HEK293 (cell line): ENCODE data around the gene POLD3.
"Not testable (repeated sequence)": the region's sequence is repeated elsewhere in the genome, so short reads cannot be mapped to it uniquely, and the experiment has no call there.

ENCODE experiments used
- CTCF ChIA-PET: fragments of 350-600 bp; formaldehyde crosslinking; extraction: SDS; loops from one replicate; lab custom pipeline; 2021; ENCODE audit warnings: antibody characterized with exemption; lab: Yijun Ruan, JAX
- POLR2A ChIA-PET: fragments of 300-600 bp; formaldehyde crosslinking; extraction: SDS; loops from one replicate; lab custom pipeline; 2020; ENCODE audit warnings: antibody characterized with exemption, inconsistent platforms; lab: Yijun Ruan, JAX
- H3K27ac ChIP-seq: fragments of 200-500 bp; sonication (Bioruptor generic); 2 replicates; pipeline ENCODE4 v1.5.1; 2014; ENCODE audit warnings: low read depth, low read length, control low read depth, inconsistent platforms; ENCODE audit errors: extremely low read depth
- H3K36me3 ChIP-seq, 2 experiments: fragments of 200-500 bp in 1 of 2; sonication (Bioruptor generic) in 1 of 2; 1 replicate in 1 of 2; 2 replicates in 1 of 2; pipeline ENCODE4 v1.5.1; 2014 to 2017; ENCODE audit warnings: inconsistent platforms in 2 of 2, low read length in 2 of 2; ENCODE audit not compliant: control insufficient read depth in 2 of 2, insufficient read depth in 1 of 2
- H3K4me1 ChIP-seq: fragments of 200-500 bp; sonication (Bioruptor generic); 2 replicates; pipeline ENCODE4 v1.5.1; 2014; ENCODE audit warnings: mild to moderate bottlenecking, low read length, inconsistent platforms; ENCODE audit not compliant: control insufficient read depth, insufficient read depth
- H3K4me3 ChIP-seq: 2 replicates; pipeline ENCODE4 v1.5.1; 2011; ENCODE audit warnings: low read depth, mild to moderate bottlenecking, control low read depth, low read length, moderate library complexity
- H3K9me3 ChIP-seq: fragments of 200-500 bp; sonication (Bioruptor generic); 2 replicates; pipeline ENCODE4 v1.5.1; 2014; ENCODE audit warnings: low read depth, low read length, inconsistent platforms; ENCODE audit not compliant: control insufficient read depth, insufficient read depth
- INSM2 ChIP-seq: fragments of 450-650 bp; formaldehyde crosslinking; IDR thresholded peaks from 2 replicates; pipeline ENCODE4 v1.5.1; 2016; ENCODE audit warnings: missing biosample characterization, missing genetic modification characterization
- MZF1 ChIP-seq: fragments of 450-650 bp; formaldehyde crosslinking; IDR thresholded peaks from 2 replicates; pipeline ENCODE4 v1.5.1; 2017; ENCODE audit warnings: missing biosample characterization, missing genetic modification characterization, borderline replicate concordance
- SCRT1 ChIP-seq: fragments of 450-650 bp; formaldehyde crosslinking; IDR thresholded peaks from 2 replicates; pipeline ENCODE4 v1.5.1; 2016; ENCODE audit warnings: missing biosample characterization, missing genetic modification characterization, borderline replicate concordance
- ZFHX2 ChIP-seq: fragments of 450-650 bp; formaldehyde crosslinking; conservative IDR thresholded peaks from 2 replicates; pipeline ENCODE4 v1.5.1; 2016; ENCODE audit warnings: missing biosample characterization, missing genetic modification characterization
- ZFP3 ChIP-seq: fragments of 450-650 bp; formaldehyde crosslinking; IDR thresholded peaks from 2 replicates; pipeline ENCODE4 v1.5.1; 2016; ENCODE audit warnings: low read depth, missing biosample characterization, missing genetic modification characterization
- ZNF24 ChIP-seq: fragments of 450-650 bp; formaldehyde crosslinking; IDR thresholded peaks from 2 replicates; pipeline ENCODE4 v1.5.1; 2016; ENCODE audit warnings: missing biosample characterization, missing genetic modification characterization
- ZNF488 ChIP-seq: fragments of 450-650 bp; formaldehyde crosslinking; IDR thresholded peaks from 2 replicates; pipeline ENCODE4 v1.5.1; 2016; ENCODE audit warnings: missing biosample characterization, missing genetic modification characterization
- ZNF501 ChIP-seq: fragments of 450-650 bp; formaldehyde crosslinking; IDR thresholded peaks from 2 replicates; pipeline ENCODE4 v1.5.1; 2016; ENCODE audit warnings: missing biosample characterization, missing genetic modification characterization
- ZNF518A ChIP-seq: fragments of 450-650 bp; formaldehyde crosslinking; conservative IDR thresholded peaks from 2 replicates; pipeline ENCODE4 v1.5.1; 2016; ENCODE audit warnings: low read depth, missing biosample characterization, missing genetic modification characterization
- ZNF521 ChIP-seq: fragments of 450-650 bp; formaldehyde crosslinking; IDR thresholded peaks from 2 replicates; pipeline ENCODE4 v1.5.1; 2017; ENCODE audit warnings: missing biosample characterization, mild to moderate bottlenecking, missing genetic modification characterization
- ZNF596 ChIP-seq: fragments of 450-650 bp; IDR thresholded peaks from 2 replicates; pipeline ENCODE4 v1.5.0; 2018; ENCODE audit warnings: missing biosample characterization, mild to moderate bottlenecking, missing genetic modification characterization, moderate library complexity
- ZNF654 ChIP-seq: fragments of 450-650 bp; formaldehyde crosslinking; IDR thresholded peaks from 2 replicates; pipeline ENCODE4 v1.5.1; 2016; ENCODE audit warnings: low read depth, missing biosample characterization, missing genetic modification characterization
- ZNF660 ChIP-seq: fragments of 450-650 bp; IDR thresholded peaks from 2 replicates; pipeline ENCODE4 v1.5.1; 2018; ENCODE audit warnings: missing biosample characterization, mild to moderate bottlenecking, missing genetic modification characterization
- ZNF777 ChIP-seq: fragments of 450-650 bp; formaldehyde crosslinking; IDR thresholded peaks from 2 replicates; pipeline ENCODE4 v1.5.1; 2017; ENCODE audit warnings: missing biosample characterization, missing genetic modification characterization, borderline replicate concordance

Gene POLD3

GRCh38 chr11:74579577-74580270 is 12.7 kb upstream of the POLD3 start:
- POLR2A ChIA-PET = no interaction called here
- no peaks in the 10 kb centered on the region for H3K4me1 ChIP-seq
- H3K4me3 ChIP-seq = no peak overlapping the region
- H3K27ac ChIP-seq = no peak overlapping the region
- CTCF ChIA-PET = interaction anchor here (1.1 kb wide), 1 partner anchor 126 kb away, joined by 3 read pairs; no protein-coding TSS in a partner anchor
- no peak for TF ChIP-seq INSM2 (tag by site-specific recombination)
- H3K9me3 ChIP-seq = no peaks in the 10 kb centered on the region
- no peaks in the 10 kb centered on the region for H3K36me3 ChIP-seq

- CTCF ChIA-PET = no interaction called here
- Histone ChIP-seq H3K4me1 (no peaks in the 10 kb centered on the region), H3K36me3 (no peaks in the 10 kb centered on the region), H3K4me3 (no peak overlapping the region), H3K9me3 (no peaks in the 10 kb centered on the region), H3K27ac (no peak overlapping the region)
- POLR2A ChIA-PET = interaction anchor here (1.1 kb wide), 1 partner anchor 89 kb away, joined by 4 read pairs; the partner anchor contains the start of gene LIPT2
- TF ChIP-seq ZNF654 (tag by site-specific recombination) (no peak), ZNF501 (tag by site-specific recombination) (no peak), ZFHX2 (tag by site-specific recombination) (no peak), MZF1 (no peak), ZNF596 (tag by site-specific recombination) (no peak), ZNF660 (tag by site-specific recombination) (no peak), ZNF488 (tag by site-specific recombination) (no peak), ZNF518A (tag by site-specific recombination) (no peak), ZNF521 (tag by site-specific recombination) (no peak), ZNF777 (no peak)
Measured at GRCh38 chr11:74581954-74582547, 10.3 kb upstream of the POLD3 start.

GRCh38 chr11:74583024-74583624 is 9.3 kb upstream of the POLD3 start:
- H3K4me1 ChIP-seq = no peaks in the 10 kb centered on the region
- no peaks in the 10 kb centered on the region for H3K36me3 ChIP-seq
- H3K4me3 ChIP-seq = no peak overlapping the region
- H3K9me3 ChIP-seq = no peaks in the 10 kb centered on the region
- ChIA-PET POLR2A (no interaction called here), CTCF (interaction anchor here (0.6 kb wide), 1 partner anchor 130 kb away, joined by 3 read pairs; no protein-coding TSS in a partner anchor)
- no peak overlapping the region for H3K27ac ChIP-seq
- TF ChIP-seq ZNF24 (tag by site-specific recombination) (0 out of 2 replicates have a peak, but pooled peaks have one; percentile 19), ZFP3 (tag by site-specific recombination) (no peak), SCRT1 (tag by site-specific recombination) (no peak)

- CTCF ChIA-PET = interaction anchor here (2.1 kb wide), 1 partner anchor 18 kb away, joined by 5 read pairs; no protein-coding TSS in a partner anchor
Measured at GRCh38 chr11:74590492-74590891, 1.9 kb upstream of the POLD3 start.

More at GRCh38 chr11:74590492-74590891, 1.9 kb upstream of the POLD3 start:
- POLR2A ChIA-PET, H3K9me3 ChIP-seq, H3K4me3 ChIP-seq, H3K27ac ChIP-seq, H3K4me1 ChIP-seq: not testable (repeated sequence)
- peaks cover 7 to 15% of the 10 kb centered on the region in 2 experiments; a peak in 2 of 3 replicates for H3K36me3 ChIP-seq
